Smooth muscle cell (in vitro differentiated cells): ENCODE measurements around the gene ALOX15B. TPM values are rescaled to one million over a fixed set of nuclear protein-coding genes. Genes with fewer than 3 reads are reported as not detected.

ENCODE experiments used
- DNase-seq: peaks from one replicate; lab custom pipeline; 2025; ENCODE audit not compliant: unreplicated experiment; lab: John Stamatoyannopoulos, UW
- H2AFZ ChIP-seq: fragments of 200-600 bp; sonication (generic); 2 replicates; pipeline ENCODE4 v1.6.0; 2016; ENCODE audit warnings: antibody characterized with exemption, low read depth, mild to moderate bottlenecking
- H3F3A ChIP-seq: fragments of 200-600 bp; sonication (generic); 2 replicates; pipeline ENCODE4 v1.6.0; 2017; ENCODE audit warnings: antibody characterized with exemption, low read depth
- H3K27ac ChIP-seq: fragments of 200-600 bp; sonication (generic); 2 replicates; pipeline ENCODE4 v1.5.1; 2016; ENCODE audit warnings: low read depth, mild to moderate bottlenecking
- H3K27me3 ChIP-seq: fragments of 200-600 bp; sonication (generic); 2 replicates; pipeline ENCODE4 v1.6.1; 2016; ENCODE audit warnings: low read depth, mild to moderate bottlenecking
- H3K36me3 ChIP-seq: fragments of 200-600 bp; sonication (generic); 2 replicates; pipeline ENCODE4 v1.5.1; 2016; ENCODE audit warnings: low read depth
- H3K4me1 ChIP-seq: fragments of 200-600 bp; sonication (generic); 2 replicates; pipeline ENCODE4 v1.5.1; 2016; ENCODE audit warnings: low read depth
- H3K4me2 ChIP-seq: fragments of 200-600 bp; sonication (generic); 2 replicates; pipeline ENCODE4 v1.6.0; 2016; ENCODE audit warnings: mild to moderate bottlenecking
- H3K4me3 ChIP-seq: fragments of 200-600 bp; sonication (generic); 2 replicates; pipeline ENCODE4 v1.5.1; 2016; ENCODE audit warnings: mild to moderate bottlenecking
- H3K79me2 ChIP-seq: fragments of 200-600 bp; sonication (generic); 2 replicates; pipeline ENCODE4 v1.6.0; 2016; ENCODE audit warnings: low read depth, mild to moderate bottlenecking
- H3K9ac ChIP-seq: fragments of 200-600 bp; sonication (generic); 2 replicates; pipeline ENCODE4 v1.6.0; 2016; ENCODE audit warnings: low read depth
- H3K9me3 ChIP-seq: fragments of 200-600 bp; sonication (generic); replicated peaks from 2 replicates; pipeline ENCODE4 v1.5.1; 2016; ENCODE audit warnings: low read depth
- H4K20me1 ChIP-seq: fragments of 200-600 bp; sonication (generic); 2 replicates; pipeline ENCODE4 v1.6.0; 2016; ENCODE audit warnings: low read depth
- WGBS: methylation state at CpG from one replicate; pipeline ENCODE4 v1.1.7; 2016; ENCODE audit warnings: low lambda C conversion rate; 5-methylcytosine and 5-hydroxymethylcytosine counted together
- polyA plus RNA-seq: library from polyadenylated mRNA; unstranded; fragments of >200 nt; fragmentation: Nextera tagmentation; extraction: Ambion mirVana; gene quantifications from 2 replicates; pipeline ENCODE4 v1.2.1, GENCODE V29; 2016
- total RNA-seq: library from RNA; depleted of rRNA; stranded (reverse); fragments of >200 nt; gene quantifications from 2 replicates; pipeline ENCODE4 v1.2.3, GENCODE V29; 2014
- TF ChIP-seq, protein P1 (sequence below): fragments of 200-600 bp; sonication (generic); IDR thresholded peaks from 2 replicates; pipeline ENCODE4 v1.5.1; 2017; ENCODE audit warnings: borderline replicate concordance, mild to moderate bottlenecking, antibody characterized with exemption; ENCODE audit not compliant: insufficient read depth, poor library complexity, severe bottlenecking

ALOX15B gene
- total and polyA plus RNA-seq, 2 experiments from 2014 or later = 0.27 to 0.69 TPM

DNA sequence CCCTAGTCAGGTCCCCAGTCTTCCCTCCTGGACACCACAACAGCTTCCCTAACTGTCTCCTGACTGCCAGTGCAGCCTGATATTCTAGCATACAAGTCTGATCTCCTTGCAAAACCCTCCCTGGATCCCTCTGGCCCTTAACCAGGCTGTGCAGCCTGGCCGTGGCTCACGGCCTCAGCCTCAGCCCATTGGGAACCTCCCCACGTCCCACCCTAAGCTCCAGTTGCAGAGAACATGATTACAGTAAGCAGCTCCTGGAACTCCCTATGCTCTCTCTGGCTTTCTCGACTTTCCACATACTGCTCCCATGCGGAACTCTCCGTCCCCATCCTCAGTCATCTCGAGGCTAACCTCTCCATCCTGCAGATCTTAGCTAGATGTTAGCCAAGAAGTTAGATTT lies 35.7 kb downstream of the ALOX15B start:
- Histone ChIP-seq H3K9me3 (no peaks in the 10 kb centered on the region), H3K9ac (no peak overlapping the region), H3K4me3 (no peak overlapping the region), H3K79me2 (no peaks in the 10 kb centered on the region), H3K4me1 (peaks cover 10% of the 10 kb centered on the region), H2AFZ (no peak overlapping the region), H4K20me1 (no peaks in the 10 kb centered on the region), H3K36me3 (no peaks in the 10 kb centered on the region), H3F3A (no peaks in the 10 kb centered on the region), H3K27me3 (peaks cover 97% of the 10 kb centered on the region), H3K27ac (no peak overlapping the region), H3K4me2 (no peak overlapping the region)
- TF ChIP-seq, protein P1, sequence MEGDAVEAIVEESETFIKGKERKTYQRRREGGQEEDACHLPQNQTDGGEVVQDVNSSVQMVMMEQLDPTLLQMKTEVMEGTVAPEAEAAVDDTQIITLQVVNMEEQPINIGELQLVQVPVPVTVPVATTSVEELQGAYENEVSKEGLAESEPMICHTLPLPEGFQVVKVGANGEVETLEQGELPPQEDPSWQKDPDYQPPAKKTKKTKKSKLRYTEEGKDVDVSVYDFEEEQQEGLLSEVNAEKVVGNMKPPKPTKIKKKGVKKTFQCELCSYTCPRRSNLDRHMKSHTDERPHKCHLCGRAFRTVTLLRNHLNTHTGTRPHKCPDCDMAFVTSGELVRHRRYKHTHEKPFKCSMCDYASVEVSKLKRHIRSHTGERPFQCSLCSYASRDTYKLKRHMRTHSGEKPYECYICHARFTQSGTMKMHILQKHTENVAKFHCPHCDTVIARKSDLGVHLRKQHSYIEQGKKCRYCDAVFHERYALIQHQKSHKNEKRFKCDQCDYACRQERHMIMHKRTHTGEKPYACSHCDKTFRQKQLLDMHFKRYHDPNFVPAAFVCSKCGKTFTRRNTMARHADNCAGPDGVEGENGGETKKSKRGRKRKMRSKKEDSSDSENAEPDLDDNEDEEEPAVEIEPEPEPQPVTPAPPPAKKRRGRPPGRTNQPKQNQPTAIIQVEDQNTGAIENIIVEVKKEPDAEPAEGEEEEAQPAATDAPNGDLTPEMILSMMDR = no peak
- 74% methylated on average over 7 of the region's 7 CpGs for WGBS
- DNase-seq = no peak

- Histone ChIP-seq H3K4me2 (no peak overlapping the region), H3K27ac (no peak overlapping the region), H3K36me3 (no peaks in the 10 kb centered on the region), H3K4me3 (no peak overlapping the region), H2AFZ (no peak overlapping the region), H3K9ac (no peak overlapping the region), H3K79me2 (no peaks in the 10 kb centered on the region), H3K4me1 (peaks cover 11% of the 10 kb centered on the region), H3K9me3 (no peaks in the 10 kb centered on the region), H3F3A (no peaks in the 10 kb centered on the region), H3K27me3 (peaks cover 97% of the 10 kb centered on the region), H4K20me1 (no peaks in the 10 kb centered on the region)
- TF ChIP-seq, protein P1 = no peak
- 83% methylated on average over 3 of the region's 3 CpGs for WGBS
- DNase-seq = no peak
These were observed 36.2 kb downstream of the ALOX15B start for GRCh38 chr17:8075081-8075480.

GRCh38 chr17:8075574-8076342 lies 36.9 kb downstream of the ALOX15B start:
- H3K36me3 ChIP-seq = no peaks in the 10 kb centered on the region
- H4K20me1 ChIP-seq = no peaks in the 10 kb centered on the region
- no peaks in the 10 kb centered on the region for H3K79me2 ChIP-seq
- H3K9ac ChIP-seq = no peak overlapping the region
- H3K27ac ChIP-seq = no peak overlapping the region
- TF ChIP-seq, protein P1 = no peak
- no peak overlapping the region for H3K4me3 ChIP-seq
- H2AFZ ChIP-seq = no peak overlapping the region
- peaks cover 13% of the 10 kb centered on the region for H3K4me1 ChIP-seq
- H3F3A ChIP-seq = no peaks in the 10 kb centered on the region
- H3K9me3 ChIP-seq = no peaks in the 10 kb centered on the region
- DNase-seq = no peak
- H3K4me2 ChIP-seq = no peak overlapping the region
- H3K27me3 ChIP-seq = peaks cover 98% of the 10 kb centered on the region
- WGBS = 87% methylated on average over 14 of the region's 14 CpGs
